Liver (tissue), 9 donors: ENCODE data around the gene UBE2V1. TPM values are rescaled to one million over a fixed set of nuclear protein-coding genes. Genes with fewer than 3 reads are reported as not detected.

ENCODE experiments used
- DNase-seq: peaks from one replicate; pipeline ENCODE4 v3.0.0-alpha.2; 2017; ENCODE audit warnings: low spot score
- H3K27ac ChIP-seq, 2 donors: one replicate each; pipeline ENCODE4 v1.7.0; 2013; ENCODE audit warnings: inconsistent platforms in 2 of 2, low read length in 2 of 2, control low read depth in 1 of 2, low read depth in 1 of 2, mild to moderate bottlenecking in 1 of 2
- H3K27me3 ChIP-seq, 4 donors: one replicate each; pipeline versions ENCODE4 v1.6.1 to v1.7.0; 2013; ENCODE audit warnings: low read length in 3 of 4, inconsistent platforms in 1 of 4, mild to moderate bottlenecking in 1 of 4, moderate library complexity in 1 of 4; ENCODE audit not compliant: control insufficient read depth in 4 of 4, insufficient read depth in 4 of 4
- H3K36me3 ChIP-seq, 4 donors: one replicate each; pipeline versions ENCODE4 v1.6.1 to v1.7.0; 2013; ENCODE audit warnings: low read length in 3 of 4, mild to moderate bottlenecking in 3 of 4, low read depth in 1 of 4, moderate library complexity in 1 of 4; ENCODE audit not compliant: control insufficient read depth in 4 of 4, insufficient read depth in 3 of 4
- H3K4me1 ChIP-seq, 4 donors: one replicate each; pipeline versions ENCODE4 v1.6.1 to v1.7.0; 2013; ENCODE audit warnings: low read length in 3 of 4, mild to moderate bottlenecking in 3 of 4, moderate library complexity in 1 of 4; ENCODE audit not compliant: control insufficient read depth in 4 of 4, insufficient read depth in 4 of 4
- H3K4me3 ChIP-seq, 3 donors: one replicate each; pipeline versions ENCODE4 v1.6.1 to v1.7.0; 2013; ENCODE audit warnings: low read length in 3 of 3, control low read depth in 1 of 3, low read depth in 1 of 3, mild to moderate bottlenecking in 1 of 3
- H3K9ac ChIP-seq, 2 donors: one replicate each; pipeline ENCODE4 v1.7.0; 2013; ENCODE audit warnings: low read length in 2 of 2, mild to moderate bottlenecking in 2 of 2, moderate library complexity in 2 of 2, control low read depth in 1 of 2, low read depth in 1 of 2
- H3K9me3 ChIP-seq, 4 donors: one replicate each; pipeline versions ENCODE4 v1.6.1 to v1.7.0; 2013; ENCODE audit warnings: low read length in 3 of 4; ENCODE audit not compliant: control insufficient read depth in 4 of 4
- EGR1 ChIP-seq, 2 donors: IDR thresholded peaks; 2 replicates each; pipeline ENCODE4 v1.6.1; 2016 to 2018; ENCODE audit warnings: antibody characterized with exemption in 2 of 2, low read depth in 2 of 2
- FOXA1 ChIP-seq: IDR thresholded peaks from 2 replicates; pipeline ENCODE4 v1.6.1; 2016; ENCODE audit warnings: antibody characterized with exemption
- FOXA2 ChIP-seq: IDR thresholded peaks from 2 replicates; pipeline ENCODE4 v1.6.1; 2016; ENCODE audit warnings: antibody characterized with exemption
- GABPA ChIP-seq, 2 donors: IDR thresholded peaks in 1 of 2; conservative IDR thresholded peaks in 1 of 2; 2 replicates each; pipeline ENCODE4 v1.6.1; 2016; ENCODE audit warnings: antibody characterized with exemption in 2 of 2, mild to moderate bottlenecking in 1 of 2, moderate library complexity in 1 of 2
- HNF4A ChIP-seq, 2 donors: conservative IDR thresholded peaks; 2 replicates each; pipeline ENCODE4 v1.6.1; 2016; ENCODE audit warnings: antibody characterized with exemption in 2 of 2, mild to moderate bottlenecking in 2 of 2
- HNF4G ChIP-seq: IDR thresholded peaks from 2 replicates; pipeline ENCODE4 v1.6.1; 2016; ENCODE audit warnings: antibody characterized with exemption
- JUND ChIP-seq, 2 donors: IDR thresholded peaks; 2 replicates each; pipeline ENCODE4 v1.6.1; 2016; ENCODE audit warnings: antibody characterized with exemption in 2 of 2
- NR2F2 ChIP-seq: IDR thresholded peaks from 2 replicates; pipeline ENCODE4 v1.6.1; 2016; ENCODE audit warnings: antibody characterized with exemption
- RAD21 ChIP-seq, 2 donors: IDR thresholded peaks; 2 replicates each; pipeline ENCODE4 v1.6.1; 2016; ENCODE audit warnings: antibody characterized with exemption in 2 of 2, mild to moderate bottlenecking in 2 of 2
- RXRA ChIP-seq, 2 donors: IDR thresholded peaks; 2 replicates each; pipeline ENCODE4 v1.6.1; 2017 to 2018; ENCODE audit warnings: antibody characterized with exemption in 2 of 2, mild to moderate bottlenecking in 1 of 2
- SP1 ChIP-seq: IDR thresholded peaks from 2 replicates; pipeline ENCODE4 v1.6.1; 2018; ENCODE audit warnings: antibody characterized with exemption, mild to moderate bottlenecking
- TAF1 ChIP-seq: conservative IDR thresholded peaks from 2 replicates; pipeline ENCODE4 v1.6.1; 2016; ENCODE audit warnings: antibody characterized with exemption, mild to moderate bottlenecking
- YY1 ChIP-seq: IDR thresholded peaks from 2 replicates; pipeline ENCODE4 v1.6.1; 2016; ENCODE audit warnings: antibody characterized with exemption, mild to moderate bottlenecking
- WGBS: extraction: QIAGEN DNeasy Blood & Tissue Kit; methylation state at CpG from one replicate; pipeline ENCODE4 v1.1.7; 2013; 5-methylcytosine and 5-hydroxymethylcytosine counted together
- polyA plus RNA-seq, 2 donors: library from polyadenylated mRNA; stranded (reverse) in 1 of 2; unstranded in 1 of 2; fragments of 200-250 nt in 1 of 2; fragments of >200 nt in 1 of 2; fragmentation: Nextera tagmentation in 1 of 2; extraction: Ambion mirVana in 1 of 2; gene quantifications; one replicate each; pipeline versions ENCODE4 v1.2.1 to v1.2.3, GENCODE V29; 2013 to 2015
- total RNA-seq, 2 donors: library from RNA; depleted of rRNA; stranded (reverse); fragments of >200 nt; gene quantifications; one replicate each; pipeline ENCODE4 v1.2.3, GENCODE V29; 2014
- TF ChIP-seq, protein P1 (sequence below): IDR thresholded peaks from 2 replicates; pipeline ENCODE4 v1.6.1; 2016; ENCODE audit warnings: antibody characterized with exemption
- TF ChIP-seq, protein P2 (sequence below): IDR thresholded peaks from 2 replicates; pipeline ENCODE4 v1.6.1; 2016; ENCODE audit warnings: antibody characterized with exemption
- TF ChIP-seq, protein P3 (sequence below): IDR thresholded peaks from 2 replicates; pipeline ENCODE4 v1.6.1; 2016; ENCODE audit warnings: antibody characterized with exemption
- TF ChIP-seq, protein P4 (sequence below): IDR thresholded peaks from 2 replicates; pipeline ENCODE4 v1.6.1; 2016; ENCODE audit warnings: antibody characterized with exemption, mild to moderate bottlenecking
- TF ChIP-seq, protein P5 (sequence below): fragments of 150-350 bp; IDR thresholded peaks from 2 replicates; pipeline ENCODE4 v1.5.1; 2017; ENCODE audit warnings: improper control_type of control experiment, low read depth, low read length; ENCODE audit not compliant: missing input control
- donor health status: healthy.
- donor health status: healthy.
- donor health status: healthy.
- donor health status: healthy.
- donor health status: healthy.

Gene UBE2V1
- total and polyA plus RNA-seq, 4 donors, result 27.9 to 53.0 (median 34.2) TPM

DNA sequence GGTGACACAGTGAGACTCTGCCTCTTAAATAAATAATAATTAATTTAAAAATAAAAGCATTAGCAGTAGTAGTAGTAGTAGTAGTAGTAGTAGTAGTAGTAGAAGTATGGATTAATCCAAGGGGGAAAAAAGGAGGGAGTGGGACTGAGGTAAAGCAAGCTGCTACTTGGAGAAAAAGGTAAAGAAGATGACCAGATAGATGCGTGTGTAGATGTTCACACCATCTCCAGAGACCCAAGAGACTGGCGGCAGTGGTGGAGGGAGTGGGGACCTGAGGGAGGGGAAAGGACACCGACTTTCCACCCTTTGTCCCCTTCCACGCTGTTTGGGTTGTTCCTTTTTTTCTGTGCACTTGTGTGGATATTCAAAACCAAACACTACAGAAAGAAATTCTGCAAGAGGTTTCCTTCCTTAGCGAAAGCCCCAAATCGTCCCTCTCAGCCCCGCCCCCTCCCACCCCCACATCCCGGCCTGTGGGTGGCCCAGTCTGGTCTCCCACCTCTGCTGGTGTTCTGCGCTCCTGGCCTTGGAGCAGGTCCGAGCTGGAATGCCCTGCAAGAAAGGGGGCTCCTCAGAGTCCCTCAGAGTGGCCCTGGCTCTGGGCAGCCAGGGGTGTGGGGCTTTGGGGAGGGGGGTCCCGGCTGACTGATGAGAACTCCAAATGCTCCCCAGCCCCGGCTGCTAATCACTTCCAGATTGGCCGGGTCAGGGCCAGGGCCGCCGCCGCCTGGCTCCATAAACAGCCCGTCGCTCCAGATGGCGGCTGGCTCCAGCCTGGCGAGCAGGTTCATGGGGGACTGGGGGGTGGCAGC, 60.2 kb downstream of the UBE2V1 start:
- TF ChIP-seq, protein P1, sequence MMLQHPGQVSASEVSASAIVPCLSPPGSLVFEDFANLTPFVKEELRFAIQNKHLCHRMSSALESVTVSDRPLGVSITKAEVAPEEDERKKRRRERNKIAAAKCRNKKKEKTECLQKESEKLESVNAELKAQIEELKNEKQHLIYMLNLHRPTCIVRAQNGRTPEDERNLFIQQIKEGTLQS, result no peak
- no peak for TF ChIP-seq TAF1
- TF ChIP-seq JUND (IDR thresholded peaks at IDR 0.05), result no peak
- TF ChIP-seq, protein P2, sequence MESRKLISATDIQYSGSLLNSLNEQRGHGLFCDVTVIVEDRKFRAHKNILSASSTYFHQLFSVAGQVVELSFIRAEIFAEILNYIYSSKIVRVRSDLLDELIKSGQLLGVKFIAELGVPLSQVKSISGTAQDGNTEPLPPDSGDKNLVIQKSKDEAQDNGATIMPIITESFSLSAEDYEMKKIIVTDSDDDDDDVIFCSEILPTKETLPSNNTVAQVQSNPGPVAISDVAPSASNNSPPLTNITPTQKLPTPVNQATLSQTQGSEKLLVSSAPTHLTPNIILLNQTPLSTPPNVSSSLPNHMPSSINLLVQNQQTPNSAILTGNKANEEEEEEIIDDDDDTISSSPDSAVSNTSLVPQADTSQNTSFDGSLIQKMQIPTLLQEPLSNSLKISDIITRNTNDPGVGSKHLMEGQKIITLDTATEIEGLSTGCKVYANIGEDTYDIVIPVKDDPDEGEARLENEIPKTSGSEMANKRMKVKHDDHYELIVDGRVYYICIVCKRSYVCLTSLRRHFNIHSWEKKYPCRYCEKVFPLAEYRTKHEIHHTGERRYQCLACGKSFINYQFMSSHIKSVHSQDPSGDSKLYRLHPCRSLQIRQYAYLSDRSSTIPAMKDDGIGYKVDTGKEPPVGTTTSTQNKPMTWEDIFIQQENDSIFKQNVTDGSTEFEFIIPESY, result no peak
- no peak for TF ChIP-seq RAD21 (IDR thresholded peaks at IDR 0.05)
- no peak for TF ChIP-seq NR2F2
- no peak for TF ChIP-seq EGR1 (IDR thresholded peaks at IDR 0.05; ENCODE audit: low read depth in 2 of 2)
- TF ChIP-seq HNF4A (conservative IDR thresholded peaks at IDR 0.05), result no peak
- TF ChIP-seq, protein P3, sequence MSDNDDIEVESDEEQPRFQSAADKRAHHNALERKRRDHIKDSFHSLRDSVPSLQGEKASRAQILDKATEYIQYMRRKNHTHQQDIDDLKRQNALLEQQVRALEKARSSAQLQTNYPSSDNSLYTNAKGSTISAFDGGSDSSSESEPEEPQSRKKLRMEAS, result no peak
- no peak for TF ChIP-seq SP1
- TF ChIP-seq, protein P4, sequence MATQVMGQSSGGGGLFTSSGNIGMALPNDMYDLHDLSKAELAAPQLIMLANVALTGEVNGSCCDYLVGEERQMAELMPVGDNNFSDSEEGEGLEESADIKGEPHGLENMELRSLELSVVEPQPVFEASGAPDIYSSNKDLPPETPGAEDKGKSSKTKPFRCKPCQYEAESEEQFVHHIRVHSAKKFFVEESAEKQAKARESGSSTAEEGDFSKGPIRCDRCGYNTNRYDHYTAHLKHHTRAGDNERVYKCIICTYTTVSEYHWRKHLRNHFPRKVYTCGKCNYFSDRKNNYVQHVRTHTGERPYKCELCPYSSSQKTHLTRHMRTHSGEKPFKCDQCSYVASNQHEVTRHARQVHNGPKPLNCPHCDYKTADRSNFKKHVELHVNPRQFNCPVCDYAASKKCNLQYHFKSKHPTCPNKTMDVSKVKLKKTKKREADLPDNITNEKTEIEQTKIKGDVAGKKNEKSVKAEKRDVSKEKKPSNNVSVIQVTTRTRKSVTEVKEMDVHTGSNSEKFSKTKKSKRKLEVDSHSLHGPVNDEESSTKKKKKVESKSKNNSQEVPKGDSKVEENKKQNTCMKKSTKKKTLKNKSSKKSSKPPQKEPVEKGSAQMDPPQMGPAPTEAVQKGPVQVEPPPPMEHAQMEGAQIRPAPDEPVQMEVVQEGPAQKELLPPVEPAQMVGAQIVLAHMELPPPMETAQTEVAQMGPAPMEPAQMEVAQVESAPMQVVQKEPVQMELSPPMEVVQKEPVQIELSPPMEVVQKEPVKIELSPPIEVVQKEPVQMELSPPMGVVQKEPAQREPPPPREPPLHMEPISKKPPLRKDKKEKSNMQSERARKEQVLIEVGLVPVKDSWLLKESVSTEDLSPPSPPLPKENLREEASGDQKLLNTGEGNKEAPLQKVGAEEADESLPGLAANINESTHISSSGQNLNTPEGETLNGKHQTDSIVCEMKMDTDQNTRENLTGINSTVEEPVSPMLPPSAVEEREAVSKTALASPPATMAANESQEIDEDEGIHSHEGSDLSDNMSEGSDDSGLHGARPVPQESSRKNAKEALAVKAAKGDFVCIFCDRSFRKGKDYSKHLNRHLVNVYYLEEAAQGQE, result no peak
- no peak for TF ChIP-seq RXRA (IDR thresholded peaks at IDR 0.05)
- TF ChIP-seq GABPA (IDR thresholded peaks at IDR 0.05 in 1 of 2, conservative IDR thresholded peaks at IDR 0.05 in 1 of 2), result no peak
- TF ChIP-seq HNF4G, result no peak
- TF ChIP-seq FOXA2, result no peak
- no peak for TF ChIP-seq FOXA1
- TF ChIP-seq, protein P5, sequence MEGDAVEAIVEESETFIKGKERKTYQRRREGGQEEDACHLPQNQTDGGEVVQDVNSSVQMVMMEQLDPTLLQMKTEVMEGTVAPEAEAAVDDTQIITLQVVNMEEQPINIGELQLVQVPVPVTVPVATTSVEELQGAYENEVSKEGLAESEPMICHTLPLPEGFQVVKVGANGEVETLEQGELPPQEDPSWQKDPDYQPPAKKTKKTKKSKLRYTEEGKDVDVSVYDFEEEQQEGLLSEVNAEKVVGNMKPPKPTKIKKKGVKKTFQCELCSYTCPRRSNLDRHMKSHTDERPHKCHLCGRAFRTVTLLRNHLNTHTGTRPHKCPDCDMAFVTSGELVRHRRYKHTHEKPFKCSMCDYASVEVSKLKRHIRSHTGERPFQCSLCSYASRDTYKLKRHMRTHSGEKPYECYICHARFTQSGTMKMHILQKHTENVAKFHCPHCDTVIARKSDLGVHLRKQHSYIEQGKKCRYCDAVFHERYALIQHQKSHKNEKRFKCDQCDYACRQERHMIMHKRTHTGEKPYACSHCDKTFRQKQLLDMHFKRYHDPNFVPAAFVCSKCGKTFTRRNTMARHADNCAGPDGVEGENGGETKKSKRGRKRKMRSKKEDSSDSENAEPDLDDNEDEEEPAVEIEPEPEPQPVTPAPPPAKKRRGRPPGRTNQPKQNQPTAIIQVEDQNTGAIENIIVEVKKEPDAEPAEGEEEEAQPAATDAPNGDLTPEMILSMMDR, result no peak
- TF ChIP-seq YY1, result no peak
- WGBS, result 43% methylated on average over 20 of the region's 20 CpGs
- H3K4me3 ChIP-seq, result no peak overlapping the region
- no peaks in the 10 kb centered on the region for H3K36me3 ChIP-seq
- no peaks in the 10 kb centered on the region for H3K27me3 ChIP-seq
- H3K9ac ChIP-seq, result no peak overlapping the region
- H3K4me1 ChIP-seq, result peaks cover 0 to 4% (median 0%) of the 10 kb centered on the region in 4 donors
- DNase-seq, result no peak
- H3K9me3 ChIP-seq, result no peaks in the 10 kb centered on the region
- no peak overlapping the region for H3K27ac ChIP-seq
